GM21390 (cell line): Measurements from ENCODE around the gene CFAP251.
"Not testable (repeated sequence)": the region's sequence is repeated elsewhere in the genome, so short reads cannot be mapped to it uniquely, and the experiment has no call there.

ENCODE experiments used
- ATAC-seq: cut with Tn5 transposase; IDR thresholded peaks from one replicate; pipeline ENCODE4 v1.9.1; 2021; ENCODE audit not compliant: unreplicated experiment

Gene CFAP251

DNA sequence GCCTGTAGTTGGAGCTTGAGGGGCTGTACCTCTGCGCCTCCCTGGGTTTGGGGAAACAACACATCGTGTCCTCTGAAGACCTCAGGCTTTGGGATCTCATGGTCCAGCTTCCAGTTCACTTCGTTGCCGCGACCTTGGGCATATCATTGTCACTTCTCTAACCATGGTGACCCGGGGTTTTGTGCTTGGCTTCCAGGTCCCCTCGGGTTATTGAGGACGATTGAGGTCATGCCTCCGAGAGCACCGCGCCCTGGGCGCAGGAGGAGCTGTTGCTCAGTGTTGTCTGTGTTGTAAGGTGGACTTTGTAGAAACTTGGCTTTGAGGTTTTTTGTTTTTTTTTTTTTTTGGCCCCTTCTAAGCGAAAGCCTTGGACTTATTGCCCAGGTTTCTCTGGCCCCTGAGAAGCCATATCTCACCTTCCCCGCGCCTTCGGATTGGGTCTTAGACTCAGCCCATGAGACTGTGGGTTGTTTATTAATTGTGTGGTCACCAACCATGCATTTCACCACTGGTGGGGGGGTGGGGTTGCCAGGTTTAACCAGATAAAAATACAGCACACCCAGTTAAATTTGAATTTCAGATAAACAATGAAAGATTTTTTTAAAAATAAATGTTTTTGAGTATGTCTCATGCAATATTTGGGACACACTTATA, 105.9 kb downstream of the CFAP251 start:
- ATAC-seq = no peak

- no peak for ATAC-seq
Measured at GRCh38 chr12:122026706-122027333, 108.4 kb downstream of the CFAP251 start.

DNA sequence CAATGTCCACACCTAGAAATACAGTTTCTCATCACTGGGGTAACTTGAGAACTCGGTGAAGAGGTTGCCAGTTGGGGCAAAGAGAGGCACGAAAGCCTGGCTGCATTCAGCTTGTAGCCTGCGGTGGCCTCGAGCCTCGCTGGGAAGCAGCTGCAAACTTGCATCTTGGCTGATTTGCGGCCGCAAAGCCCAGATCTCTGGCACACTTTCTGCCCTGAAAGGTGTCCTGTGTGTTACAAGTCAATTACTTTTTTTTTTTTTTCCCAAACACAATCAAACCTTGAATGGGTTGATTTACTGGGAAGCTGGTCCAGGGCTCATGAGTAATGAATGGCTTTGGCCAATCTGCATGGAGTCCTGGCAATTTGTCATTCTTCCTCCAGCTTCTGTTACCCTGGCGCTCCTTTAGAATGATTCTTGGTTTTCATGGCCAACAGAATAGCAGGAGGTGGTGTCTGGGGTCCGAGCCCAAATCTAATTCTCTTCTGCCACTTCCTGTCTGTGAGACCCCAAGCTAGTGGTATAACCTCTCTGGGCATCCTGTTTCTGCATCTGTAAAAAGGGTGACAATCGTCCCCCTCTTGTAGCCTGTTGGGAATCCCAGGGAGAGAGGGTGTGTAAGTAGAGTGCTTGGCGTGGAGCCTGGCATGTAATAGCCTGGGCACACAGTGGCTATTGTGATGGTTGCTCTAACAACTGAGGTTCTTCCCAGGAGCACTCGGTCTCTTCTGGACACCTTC, 109.9 kb downstream of the CFAP251 start:
- ATAC-seq = no peak

- ATAC-seq = no peak
Measured at GRCh38 chr12:122028905-122029560, 110.6 kb downstream of the CFAP251 start.

- ATAC-seq = no peak
Measured at GRCh38 chr12:122029620-122030423, 111.4 kb downstream of the CFAP251 start.

DNA sequence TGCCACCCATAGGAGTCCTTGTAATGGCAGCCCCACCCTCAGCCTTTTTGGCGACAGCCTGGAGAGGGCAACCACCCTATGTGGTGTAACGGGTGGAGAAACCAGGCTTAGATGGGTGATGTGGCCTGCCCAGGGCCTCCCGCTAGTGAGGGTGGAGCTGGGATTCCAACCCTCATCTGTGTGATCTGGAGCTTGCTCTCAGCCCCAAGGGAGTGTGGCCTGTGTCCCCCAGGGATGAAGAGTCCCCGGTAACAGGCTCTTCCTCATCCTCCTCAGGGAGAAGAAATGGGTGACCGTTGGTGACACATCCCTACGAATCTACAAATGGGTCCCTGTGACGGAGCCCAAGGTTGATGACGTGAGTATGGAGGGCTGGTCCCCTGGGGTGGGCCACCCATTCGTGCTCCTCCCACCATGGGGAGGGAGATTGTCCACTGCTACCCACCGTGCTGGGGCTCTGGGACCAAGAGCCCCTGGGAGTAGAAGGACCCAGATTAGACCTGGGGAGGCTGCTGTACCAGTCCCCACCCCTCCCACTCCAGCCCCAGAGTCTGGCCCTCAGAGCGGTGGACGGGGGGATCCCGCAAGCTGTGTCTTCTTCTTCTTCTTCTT, 112.1 kb downstream of the CFAP251 start:
- ATAC-seq = no peak

DNA sequence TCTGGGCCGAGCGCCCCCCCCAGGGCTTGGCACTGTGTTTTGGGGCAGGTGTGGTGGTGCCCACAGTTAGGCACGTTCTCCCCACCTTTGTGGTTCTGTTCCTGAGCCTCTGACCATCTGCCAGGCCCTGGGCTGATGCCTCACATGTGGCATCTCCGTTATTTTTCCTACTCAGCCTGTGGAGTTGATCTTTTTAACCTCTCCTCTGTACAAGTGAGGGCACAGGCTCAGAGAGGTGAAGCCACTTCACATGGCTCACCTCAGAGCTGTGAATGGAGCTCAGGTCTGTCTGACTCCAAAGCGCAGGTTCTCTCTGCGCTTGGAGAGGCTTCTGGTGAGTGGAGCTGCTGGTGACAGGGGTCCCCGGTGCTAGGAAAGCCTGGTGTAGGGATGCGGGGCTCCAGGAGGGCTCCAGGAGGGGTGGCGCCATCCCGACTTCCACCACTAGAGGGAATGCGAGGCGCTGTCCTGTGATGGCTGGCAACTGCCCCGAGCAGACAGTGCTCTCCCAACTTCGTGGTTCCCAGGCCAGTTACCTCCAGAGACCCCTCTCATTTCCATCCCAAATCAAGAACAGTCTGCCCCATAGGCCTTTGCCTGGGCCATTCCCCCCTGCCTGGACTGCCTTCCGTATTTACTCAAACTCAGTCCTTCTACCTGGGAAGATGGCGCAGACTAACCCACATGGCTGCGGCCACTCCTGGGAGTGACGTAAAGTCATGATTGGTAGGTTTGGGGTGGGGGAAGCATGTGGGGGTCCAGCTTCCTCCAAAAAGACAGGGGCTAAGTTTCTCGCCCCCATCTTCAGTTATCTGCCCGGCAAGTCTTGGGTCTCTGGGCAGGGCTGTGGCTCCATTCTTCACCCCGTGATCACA, 113.2 kb downstream of the CFAP251 start:
- ATAC-seq = no peak

- no peak for ATAC-seq
Measured at GRCh38 chr12:122032580-122032979, 114.2 kb downstream of the CFAP251 start.

DNA sequence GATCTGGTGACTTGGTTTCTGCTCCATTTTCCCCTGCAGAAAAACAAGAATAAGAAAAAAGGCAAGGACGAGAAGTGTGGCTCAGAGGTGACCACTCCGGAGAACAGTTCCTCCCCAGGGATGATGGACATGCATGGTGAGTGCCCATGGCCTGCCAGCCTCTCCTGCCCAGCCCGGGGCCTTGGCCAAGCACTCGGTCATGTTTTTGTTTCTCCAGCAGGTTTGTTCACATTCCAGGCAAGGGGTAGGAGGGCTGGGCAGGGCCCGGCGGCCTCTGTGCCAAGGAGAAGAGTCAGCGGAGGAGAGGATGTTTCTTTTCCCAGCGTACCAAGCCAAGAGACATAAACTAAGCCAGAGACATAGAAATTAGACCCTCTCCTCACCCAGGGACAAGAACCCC, 116.9 kb downstream of the CFAP251 start:
- ATAC-seq = no peak

- no peak for ATAC-seq
Measured at GRCh38 chr12:122036153-122036552, 117.8 kb downstream of the CFAP251 start.

DNA sequence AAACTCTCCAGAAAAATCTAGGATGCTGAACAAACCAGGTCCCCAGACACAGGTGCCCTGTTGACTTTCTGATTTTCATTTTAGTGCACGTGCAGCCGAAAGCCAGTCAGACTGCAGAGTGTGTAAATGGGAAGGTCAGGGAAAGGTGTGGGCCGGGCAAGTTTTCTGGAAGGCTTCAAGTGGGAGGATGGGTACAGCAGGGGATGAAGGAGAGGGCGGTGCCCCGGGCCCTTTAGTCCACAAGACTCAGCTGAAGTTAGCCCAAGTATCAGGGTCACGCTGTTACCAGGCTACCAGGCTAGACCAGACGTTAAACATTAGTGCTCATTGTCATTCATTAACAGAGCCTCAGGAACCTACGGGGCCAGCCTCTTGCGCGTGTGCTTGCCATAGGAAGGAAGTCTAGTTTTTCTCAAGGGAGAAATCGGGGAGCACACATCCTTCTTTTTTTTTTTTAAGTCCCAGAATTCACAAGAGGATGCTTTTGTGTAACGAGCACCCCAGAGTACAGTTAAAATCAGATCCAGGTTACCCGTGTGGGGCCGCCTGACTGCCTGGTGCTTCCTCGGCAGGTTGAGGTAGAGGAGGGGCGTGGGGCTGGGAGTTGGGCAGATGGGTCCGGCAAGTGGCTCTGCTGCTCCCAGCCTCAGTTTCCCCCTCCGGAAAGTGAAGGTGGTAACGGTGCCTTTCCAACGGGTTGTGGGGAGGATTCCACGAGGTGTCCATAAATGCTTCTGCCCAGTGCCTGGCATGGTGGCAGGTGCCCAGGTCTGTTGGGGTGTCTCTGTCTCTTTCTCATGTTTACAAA, 122.4 kb downstream of the CFAP251 start:
- ATAC-seq = no peak

DNA sequence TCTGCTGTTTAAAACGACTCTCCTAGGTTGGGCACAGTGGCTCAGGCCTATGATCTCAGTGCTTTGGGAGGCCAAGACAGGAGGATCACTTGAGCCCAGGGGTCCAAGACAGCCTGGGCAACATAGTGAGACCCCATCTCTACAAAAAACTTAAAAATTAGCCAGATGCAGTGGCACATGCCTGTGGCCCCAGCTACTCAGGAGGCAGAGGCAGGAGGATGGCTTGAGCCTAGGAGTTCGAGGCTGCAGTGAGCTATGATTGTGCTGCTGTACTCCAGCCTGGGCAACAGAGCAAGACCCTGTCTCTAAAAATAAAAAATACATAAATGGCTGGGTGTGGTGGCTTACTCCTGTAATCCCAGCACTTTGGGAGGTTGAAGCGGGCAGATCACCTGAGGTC, 123.1 kb downstream of the CFAP251 start:
- ATAC-seq = not testable (repeated sequence)

GRCh38 chr12:122042910-122043309, 124.5 kb downstream of the CFAP251 start:
- no peak for ATAC-seq

GRCh38 chr12:122043476-122043875, 125.1 kb downstream of the CFAP251 start:
- no peak for ATAC-seq

- ATAC-seq = no peak
Measured at GRCh38 chr12:122045262-122045661, 126.9 kb downstream of the CFAP251 start.

GRCh38 chr12:122046145-122046544, 127.8 kb downstream of the CFAP251 start:
- ATAC-seq = no peak

DNA sequence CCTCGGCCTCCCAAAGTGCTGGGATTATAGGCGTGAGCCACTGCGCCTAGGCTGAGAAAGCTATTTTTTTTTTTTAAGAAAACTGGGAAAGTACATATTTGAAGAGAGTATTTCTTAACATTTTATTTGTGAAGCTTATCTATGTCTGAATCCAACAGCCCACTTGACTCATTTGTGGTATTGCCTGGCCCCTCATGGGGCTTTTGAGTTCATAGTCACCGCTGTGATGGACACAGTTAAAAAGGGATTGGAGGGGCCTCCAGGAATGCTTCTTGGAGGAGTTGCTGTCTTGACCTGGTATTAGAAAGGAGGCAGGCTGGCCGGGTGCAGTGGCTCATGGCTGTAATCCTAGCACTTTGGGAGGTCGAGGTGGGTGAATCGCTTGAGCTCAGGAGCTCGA, 129.8 kb downstream of the CFAP251 start:
- ATAC-seq = no peak

DNA sequence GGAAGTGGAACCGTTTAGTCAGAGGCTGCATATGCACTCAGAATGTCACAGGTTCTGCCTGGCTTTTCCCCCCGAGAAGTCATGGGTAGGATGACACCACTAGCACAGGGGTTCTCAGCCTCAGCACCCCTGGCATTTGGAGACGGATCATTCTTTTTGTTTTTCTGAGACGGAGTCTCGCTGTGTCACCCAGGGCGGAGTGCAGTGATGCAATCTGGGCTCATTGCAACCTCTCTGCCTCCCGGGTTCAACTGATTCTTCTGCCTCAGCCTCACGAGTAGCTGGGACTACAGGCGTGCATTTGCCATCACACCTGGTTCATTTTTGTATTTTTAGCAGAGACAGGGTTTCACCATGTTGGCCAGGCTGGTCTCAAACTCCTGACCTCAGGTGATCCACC, 131.4 kb downstream of the CFAP251 start:
- no peak for ATAC-seq

DNA sequence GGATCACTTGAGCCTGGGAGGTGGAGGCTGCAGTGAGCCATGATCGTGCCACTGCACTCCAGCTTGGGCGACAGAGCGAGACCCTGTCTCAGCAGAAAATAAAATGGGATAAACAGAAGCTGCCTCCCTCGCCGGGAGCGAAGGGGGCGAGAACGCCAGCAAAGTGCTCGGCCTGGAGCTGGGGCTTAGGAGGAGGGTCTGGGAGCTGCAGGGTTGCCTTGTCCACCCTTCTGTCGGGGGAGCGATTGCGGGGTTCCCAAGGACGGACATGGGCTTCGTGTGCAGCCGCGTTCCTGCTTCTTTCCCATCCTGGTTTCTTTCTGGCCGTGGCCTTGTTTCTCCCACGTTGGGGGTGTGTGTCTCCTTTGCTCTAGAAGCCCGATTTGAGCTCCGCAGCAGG, 132.3 kb downstream of the CFAP251 start:
- ATAC-seq = no peak
